ENCODE results near the gene PPARG. TPM values are rescaled to one million over a fixed set of nuclear protein-coding genes. Genes with fewer than 3 reads are reported as not detected.

PPARG gene
- total and polyA plus RNA-seq, 2 experiments from 2014 or later = 0.15 to 0.42 TPM

DNA sequence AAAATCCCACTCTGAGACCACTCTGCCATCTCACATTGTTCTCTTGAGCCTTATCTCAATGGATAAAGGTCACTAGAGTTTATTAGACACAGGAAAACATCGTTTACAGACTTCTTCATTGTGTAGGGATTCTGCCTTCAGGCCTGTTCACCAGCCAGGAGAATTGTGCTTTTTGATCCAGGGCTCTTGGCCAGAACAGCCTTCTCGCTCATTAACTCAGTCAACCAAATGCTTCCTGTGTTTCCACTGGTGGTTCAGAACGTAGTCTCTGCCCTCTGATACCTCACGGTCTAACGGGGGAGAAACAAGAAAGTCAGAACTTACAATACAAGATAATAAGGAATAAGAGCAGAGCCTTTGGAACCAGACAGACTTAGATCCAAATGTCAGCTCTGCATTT, 141.2 kb downstream of the PPARG start:
- Histone ChIP-seq H3K4me3 (no peak overlapping the region), H3K27me3 (ENCODE audit: insufficient read depth) (no peaks in the 10 kb centered on the region), H3K27ac (ENCODE audit: low read depth) (no peak overlapping the region), H3K4me2 (no peak overlapping the region), H2AFZ (no peak overlapping the region), H3K79me2 (replicated peaks; ENCODE audit: insufficient read depth) (no peaks in the 10 kb centered on the region), H3F3A (replicated peaks; ENCODE audit: low read depth) (no peaks in the 10 kb centered on the region), H3K36me3 (ENCODE audit: insufficient read depth) (no peaks in the 10 kb centered on the region), H3K4me1 (ENCODE audit: insufficient read depth) (peaks cover 23% of the 10 kb centered on the region), H4K20me1 (replicated peaks; ENCODE audit: insufficient read depth) (no peaks in the 10 kb centered on the region), H3K9me2 (ENCODE audit: insufficient read depth) (no peaks in the 10 kb centered on the region; the same call in 1 of the 2 replicates)
- no peak for ATAC-seq
- H3K9me3 Mint-ChIP-seq = no peaks in the 10 kb centered on the region
- H3K4me3 Mint-ChIP-seq = no peak overlapping the region
- TF ChIP-seq, protein P1, sequence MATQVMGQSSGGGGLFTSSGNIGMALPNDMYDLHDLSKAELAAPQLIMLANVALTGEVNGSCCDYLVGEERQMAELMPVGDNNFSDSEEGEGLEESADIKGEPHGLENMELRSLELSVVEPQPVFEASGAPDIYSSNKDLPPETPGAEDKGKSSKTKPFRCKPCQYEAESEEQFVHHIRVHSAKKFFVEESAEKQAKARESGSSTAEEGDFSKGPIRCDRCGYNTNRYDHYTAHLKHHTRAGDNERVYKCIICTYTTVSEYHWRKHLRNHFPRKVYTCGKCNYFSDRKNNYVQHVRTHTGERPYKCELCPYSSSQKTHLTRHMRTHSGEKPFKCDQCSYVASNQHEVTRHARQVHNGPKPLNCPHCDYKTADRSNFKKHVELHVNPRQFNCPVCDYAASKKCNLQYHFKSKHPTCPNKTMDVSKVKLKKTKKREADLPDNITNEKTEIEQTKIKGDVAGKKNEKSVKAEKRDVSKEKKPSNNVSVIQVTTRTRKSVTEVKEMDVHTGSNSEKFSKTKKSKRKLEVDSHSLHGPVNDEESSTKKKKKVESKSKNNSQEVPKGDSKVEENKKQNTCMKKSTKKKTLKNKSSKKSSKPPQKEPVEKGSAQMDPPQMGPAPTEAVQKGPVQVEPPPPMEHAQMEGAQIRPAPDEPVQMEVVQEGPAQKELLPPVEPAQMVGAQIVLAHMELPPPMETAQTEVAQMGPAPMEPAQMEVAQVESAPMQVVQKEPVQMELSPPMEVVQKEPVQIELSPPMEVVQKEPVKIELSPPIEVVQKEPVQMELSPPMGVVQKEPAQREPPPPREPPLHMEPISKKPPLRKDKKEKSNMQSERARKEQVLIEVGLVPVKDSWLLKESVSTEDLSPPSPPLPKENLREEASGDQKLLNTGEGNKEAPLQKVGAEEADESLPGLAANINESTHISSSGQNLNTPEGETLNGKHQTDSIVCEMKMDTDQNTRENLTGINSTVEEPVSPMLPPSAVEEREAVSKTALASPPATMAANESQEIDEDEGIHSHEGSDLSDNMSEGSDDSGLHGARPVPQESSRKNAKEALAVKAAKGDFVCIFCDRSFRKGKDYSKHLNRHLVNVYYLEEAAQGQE (IDR thresholded peaks at IDR 0.05; ENCODE audit: unreplicated experiment) = no peak
- no peak for TF ChIP-seq POLR2AphosphoS5 (IDR thresholded peaks at IDR 0.05; ENCODE audit: low read depth)
- H3K27ac Mint-ChIP-seq = no peak overlapping the region
- peaks cover 2% of the 10 kb centered on the region for H3K27me3 Mint-ChIP-seq (ENCODE audit: insufficient read depth, low read depth, poor library complexity)
- H3K36me3 Mint-ChIP-seq (ENCODE audit: low read depth) = no peaks in the 10 kb centered on the region
- DNase-seq (ENCODE audit: low spot score) = no peak
- H3K4me1 Mint-ChIP-seq = peaks cover 28% of the 10 kb centered on the region

DNA sequence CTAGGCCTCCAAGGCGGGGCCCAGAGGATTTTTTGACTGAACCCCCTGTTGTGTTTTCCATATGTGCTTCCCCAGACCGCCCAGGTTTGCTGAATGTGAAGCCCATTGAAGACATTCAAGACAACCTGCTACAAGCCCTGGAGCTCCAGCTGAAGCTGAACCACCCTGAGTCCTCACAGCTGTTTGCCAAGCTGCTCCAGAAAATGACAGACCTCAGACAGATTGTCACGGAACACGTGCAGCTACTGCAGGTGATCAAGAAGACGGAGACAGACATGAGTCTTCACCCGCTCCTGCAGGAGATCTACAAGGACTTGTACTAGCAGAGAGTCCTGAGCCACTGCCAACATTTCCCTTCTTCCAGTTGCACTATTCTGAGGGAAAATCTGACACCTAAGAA, 145.0 kb downstream of the PPARG start:
- no peak overlapping the region for H3K4me3 Mint-ChIP-seq
- no peaks in the 10 kb centered on the region for H4K20me1 ChIP-seq (replicated peaks; ENCODE audit: insufficient read depth)
- DNase-seq (ENCODE audit: low spot score) = no peak
- no peaks in the 10 kb centered on the region; the same call in 2 of the 3 replicates for H3K36me3 Mint-ChIP-seq (ENCODE audit: low read depth)
- no peak overlapping the region for H3K27ac ChIP-seq (ENCODE audit: low read depth)
- H3K4me1 Mint-ChIP-seq = no peaks in the 10 kb centered on the region; the same call in 2 of the 3 replicates
- no peaks in the 10 kb centered on the region; the same call in 1 of the 2 replicates for H3K9me2 ChIP-seq (ENCODE audit: insufficient read depth)
- H3K27ac Mint-ChIP-seq = no peak overlapping the region
- H3K27me3 ChIP-seq (ENCODE audit: insufficient read depth) = no peaks in the 10 kb centered on the region
- H3K36me3 ChIP-seq (ENCODE audit: insufficient read depth) = no peaks in the 10 kb centered on the region
- no peak overlapping the region for H3K4me3 ChIP-seq
- H3K9me3 Mint-ChIP-seq = no peaks in the 10 kb centered on the region
- peaks cover 2% of the 10 kb centered on the region for H3K27me3 Mint-ChIP-seq (ENCODE audit: insufficient read depth, low read depth, poor library complexity)
- H3F3A ChIP-seq (replicated peaks; ENCODE audit: low read depth) = no peaks in the 10 kb centered on the region
- no peak overlapping the region for H2AFZ ChIP-seq
- no peaks in the 10 kb centered on the region for H3K4me1 ChIP-seq (ENCODE audit: insufficient read depth)
- H3K79me2 ChIP-seq (replicated peaks; ENCODE audit: insufficient read depth) = no peaks in the 10 kb centered on the region
- no peak for ATAC-seq
- H3K4me2 ChIP-seq = no peak overlapping the region
- TF ChIP-seq, protein P2, sequence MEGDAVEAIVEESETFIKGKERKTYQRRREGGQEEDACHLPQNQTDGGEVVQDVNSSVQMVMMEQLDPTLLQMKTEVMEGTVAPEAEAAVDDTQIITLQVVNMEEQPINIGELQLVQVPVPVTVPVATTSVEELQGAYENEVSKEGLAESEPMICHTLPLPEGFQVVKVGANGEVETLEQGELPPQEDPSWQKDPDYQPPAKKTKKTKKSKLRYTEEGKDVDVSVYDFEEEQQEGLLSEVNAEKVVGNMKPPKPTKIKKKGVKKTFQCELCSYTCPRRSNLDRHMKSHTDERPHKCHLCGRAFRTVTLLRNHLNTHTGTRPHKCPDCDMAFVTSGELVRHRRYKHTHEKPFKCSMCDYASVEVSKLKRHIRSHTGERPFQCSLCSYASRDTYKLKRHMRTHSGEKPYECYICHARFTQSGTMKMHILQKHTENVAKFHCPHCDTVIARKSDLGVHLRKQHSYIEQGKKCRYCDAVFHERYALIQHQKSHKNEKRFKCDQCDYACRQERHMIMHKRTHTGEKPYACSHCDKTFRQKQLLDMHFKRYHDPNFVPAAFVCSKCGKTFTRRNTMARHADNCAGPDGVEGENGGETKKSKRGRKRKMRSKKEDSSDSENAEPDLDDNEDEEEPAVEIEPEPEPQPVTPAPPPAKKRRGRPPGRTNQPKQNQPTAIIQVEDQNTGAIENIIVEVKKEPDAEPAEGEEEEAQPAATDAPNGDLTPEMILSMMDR (conservative IDR thresholded peaks at IDR 0.05; ENCODE audit: low read depth in 2 of 2) = no peak
- TF ChIP-seq ZNF331 (CRISPR knock-in tag; IDR thresholded peaks at IDR 0.05; ENCODE audit: low read depth) (no peak), ZNF114 (CRISPR knock-in tag; IDR thresholded peaks at IDR 0.05) (no peak), JUNB (IDR thresholded peaks at IDR 0.05; ENCODE audit: unreplicated experiment) (no peak), EZH2phosphoT487 (IDR thresholded peaks at IDR 0.05; ENCODE audit: unreplicated experiment) (no peak), NANOG (IDR thresholded peaks at IDR 0.05; ENCODE audit: borderline replicate concordance) (no peak), STAT1 (IDR thresholded peaks at IDR 0.05; ENCODE audit: unreplicated experiment) (no peak), CREB1 (CRISPR knock-in tag; IDR thresholded peaks at IDR 0.05; ENCODE audit: low read depth) (no peak), POLR2AphosphoS5 (IDR thresholded peaks at IDR 0.05; ENCODE audit: low read depth) (no peak), EZH2 (IDR thresholded peaks at IDR 0.05; ENCODE audit: low read depth, unreplicated experiment) (no peak)
- TF ChIP-seq, protein P1 (IDR thresholded peaks at IDR 0.05; ENCODE audit: unreplicated experiment) = no peak
- TF ChIP-seq, protein P3, sequence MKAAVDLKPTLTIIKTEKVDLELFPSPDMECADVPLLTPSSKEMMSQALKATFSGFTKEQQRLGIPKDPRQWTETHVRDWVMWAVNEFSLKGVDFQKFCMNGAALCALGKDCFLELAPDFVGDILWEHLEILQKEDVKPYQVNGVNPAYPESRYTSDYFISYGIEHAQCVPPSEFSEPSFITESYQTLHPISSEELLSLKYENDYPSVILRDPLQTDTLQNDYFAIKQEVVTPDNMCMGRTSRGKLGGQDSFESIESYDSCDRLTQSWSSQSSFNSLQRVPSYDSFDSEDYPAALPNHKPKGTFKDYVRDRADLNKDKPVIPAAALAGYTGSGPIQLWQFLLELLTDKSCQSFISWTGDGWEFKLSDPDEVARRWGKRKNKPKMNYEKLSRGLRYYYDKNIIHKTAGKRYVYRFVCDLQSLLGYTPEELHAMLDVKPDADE (IDR thresholded peaks at IDR 0.05) = no peak
